Natural killer cell (primary cell): ENCODE results near the gene UGT2B17. TPM values are rescaled to one million over a fixed set of nuclear protein-coding genes. Genes with fewer than 3 reads are reported as not detected.
"Not testable (repeated sequence)": the region's sequence is repeated elsewhere in the genome, so short reads cannot be mapped to it uniquely, and the experiment has no call there.

Source experiments
- ATAC-seq, 3 donors: fragments of 150-1000 bp in 2 of 3; fragments of 200-7000 bp in 1 of 3; cut with Tn5 transposase; 1 replicate in 1 of 3; 2 replicates in 2 of 3; pipeline ENCODE4 v1.10.0; 2021; ENCODE audit warnings: mild to moderate bottlenecking in 2 of 3, moderate library complexity in 2 of 3
- DNase-seq, 2 donors: peaks; one replicate each; pipeline versions ENCODE4 v3.0.0 to v3.0.0-alpha.2; 2013 to 2021; ENCODE audit warnings: mixed read lengths in 1 of 2
- H3K27ac ChIP-seq: one replicate; pipeline ENCODE4 v1.5.1; 2013; ENCODE audit warnings: mild to moderate bottlenecking, low read length
- H3K27me3 ChIP-seq: one replicate; pipeline ENCODE4 v1.6.1; 2013; ENCODE audit warnings: low read length; ENCODE audit not compliant: control insufficient read depth, insufficient read depth
- H3K36me3 ChIP-seq: one replicate; pipeline ENCODE4 v1.6.1; 2013; ENCODE audit warnings: low read length; ENCODE audit not compliant: control insufficient read depth, insufficient read depth
- H3K4me1 ChIP-seq: one replicate; pipeline ENCODE4 v1.6.1; 2013; ENCODE audit warnings: low read length; ENCODE audit not compliant: control insufficient read depth, insufficient read depth
- H3K4me3 ChIP-seq: one replicate; pipeline ENCODE4 v1.5.1; 2013; ENCODE audit warnings: low read length
- H3K9me3 ChIP-seq: one replicate; pipeline ENCODE4 v1.6.1; 2013; ENCODE audit warnings: low read length; ENCODE audit not compliant: control insufficient read depth, insufficient read depth
- H3K27ac Mint-ChIP-seq, 2 donors: one replicate each; pipeline ENCODE4 v1.8.0; 2022; ENCODE audit warnings: mild to moderate bottlenecking in 2 of 2, mixed read lengths in 2 of 2, moderate library complexity in 1 of 2
- H3K27me3 Mint-ChIP-seq, 2 donors: one replicate each; pipeline ENCODE4 v1.8.0; 2022; ENCODE audit warnings: low read depth in 2 of 2, mixed read lengths in 2 of 2
- H3K36me3 Mint-ChIP-seq: one replicate; pipeline ENCODE4 v1.8.0; 2022; ENCODE audit warnings: mixed read lengths
- H3K4me1 Mint-ChIP-seq, 2 donors: one replicate each; pipeline ENCODE4 v1.8.0; 2022; ENCODE audit warnings: mixed read lengths in 2 of 2
- H3K4me3 Mint-ChIP-seq: one replicate; pipeline ENCODE4 v1.8.0; 2022; ENCODE audit warnings: mild to moderate bottlenecking, moderate library complexity, mixed read lengths
- H3K9me3 Mint-ChIP-seq, 2 donors: one replicate each; pipeline ENCODE4 v1.8.0; 2022; ENCODE audit warnings: mixed read lengths in 2 of 2
- WGBS: methylation state at CpG from one replicate; pipeline ENCODE4 v1.1.7; 2013; ENCODE audit warnings: missing lambda C conversion rate; ENCODE audit not compliant: insufficient coverage; 5-methylcytosine and 5-hydroxymethylcytosine counted together
- intact Hi-C: fragments of 100-400 bp; cut with micrococcal nuclease; formaldehyde crosslinking; loops from one replicate; pipeline ENCODE4 v1.14.2; 2022
- total RNA-seq, 4 donors: library from RNA; stranded (reverse); fragments of 120-200 nt in 1 of 4; gene quantifications; one replicate each; pipeline versions ENCODE4 v1.2.3 to v1.2.4, GENCODE V29; 2013 to 2022
- TF ChIP-seq, protein P1 (sequence below): fragments of 200-600 bp; IDR thresholded peaks from one replicate; pipeline ENCODE4 v1.8.0; 2022; ENCODE audit warnings: antibody characterized with exemption

The UGT2B17 gene
- total RNA-seq, result under 1 TPM in 1 of 3 donors, not detected in 2; 0.28 TPM
- total RNA-seq (2013), result 0.43 TPM

DNA sequence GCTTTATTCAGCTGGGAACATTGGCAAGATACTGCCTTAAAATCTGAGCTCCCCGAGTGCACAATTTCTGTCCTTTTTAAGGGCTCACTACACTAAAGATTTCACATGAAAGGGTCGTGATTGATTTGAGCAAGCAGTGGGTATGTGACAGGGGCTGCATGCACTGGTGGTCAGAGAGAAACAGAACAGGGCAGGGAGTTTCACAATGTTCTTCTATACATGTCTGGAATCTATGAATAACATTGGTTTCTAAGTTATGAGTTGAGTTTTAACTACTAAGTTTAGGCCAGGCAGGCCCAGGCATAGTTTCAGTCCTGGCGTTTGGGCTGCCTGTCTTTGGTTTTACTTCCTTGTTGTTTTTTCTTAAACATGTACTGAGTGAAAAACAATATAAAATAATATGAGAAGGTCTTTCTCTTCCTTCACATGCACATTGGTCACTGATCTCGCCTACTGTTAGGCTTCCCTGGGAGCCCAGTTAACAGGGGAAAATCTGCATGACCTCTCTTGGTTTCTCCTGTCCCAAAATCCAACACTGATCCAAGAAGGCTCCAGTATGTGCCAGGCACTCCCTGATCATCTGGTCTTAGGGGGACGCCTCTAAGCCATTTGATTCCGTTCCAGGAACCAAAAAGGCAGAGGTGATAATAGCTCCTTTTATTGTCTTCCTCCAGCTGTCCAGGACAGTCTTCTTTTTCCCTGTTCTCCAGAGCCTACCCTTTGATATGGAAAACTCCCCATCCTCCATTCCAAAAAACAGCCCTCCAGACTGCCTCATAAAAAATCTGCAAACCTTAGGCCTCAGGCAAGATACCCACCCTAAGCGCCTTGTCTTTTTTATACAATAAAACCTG lies at the start of gene UGT2B17:
TSS of gene UGT2B17 (minus strand) at position 51 of the 854 bp plus-strand sequence. CDS start 7,838 bp downstream, outside the sequence.
- no peaks in the 10 kb centered on the region for H3K4me1 ChIP-seq
- no peak for ATAC-seq

DNA sequence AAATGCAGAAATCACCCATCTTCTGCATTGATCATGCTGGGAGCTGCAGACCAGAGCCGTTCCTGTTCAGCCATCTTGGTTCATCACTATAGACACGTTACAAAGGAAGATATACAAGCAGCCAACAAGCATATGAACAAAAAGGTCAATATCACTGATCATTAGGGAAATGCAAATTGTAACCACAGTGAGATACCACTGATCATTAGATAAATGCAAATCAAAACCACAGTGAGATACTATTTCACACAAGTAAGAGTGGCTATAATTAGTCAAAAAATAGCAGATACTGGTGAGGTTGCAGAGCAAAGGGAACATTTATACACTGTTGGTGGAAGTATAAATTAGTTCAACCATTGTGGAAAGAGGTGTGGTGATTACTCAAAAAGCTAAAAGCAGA lies 46.6 kb upstream of the UGT2B17 start:
- H3K4me3 ChIP-seq, H3K36me3 ChIP-seq, H3K27ac Mint-ChIP-seq, H3K27me3 ChIP-seq, H3K36me3 Mint-ChIP-seq, ATAC-seq, H3K4me3 Mint-ChIP-seq, intact Hi-C loops, H3K9me3 ChIP-seq, H3K9me3 Mint-ChIP-seq, H3K4me1 ChIP-seq, H3K27me3 Mint-ChIP-seq, H3K27ac ChIP-seq, DNase-seq, H3K4me1 Mint-ChIP-seq: not testable (repeated sequence)
- 86% methylated on average over 2 of the region's 2 CpGs for WGBS

More for the DNA sequence above, at the start of gene UGT2B17:
- Histone ChIP-seq H3K4me3 (no peak within 1 kb of the TSS), H3K36me3 (no peaks in the 10 kb centered on the region), H3K27me3 (no peaks in the 10 kb centered on the region), H3K9me3 (no peaks in the 10 kb centered on the region), H3K27ac (no peak within 1 kb of the TSS)
- intact Hi-C loops, result no loop called here
- TF ChIP-seq, protein P1, sequence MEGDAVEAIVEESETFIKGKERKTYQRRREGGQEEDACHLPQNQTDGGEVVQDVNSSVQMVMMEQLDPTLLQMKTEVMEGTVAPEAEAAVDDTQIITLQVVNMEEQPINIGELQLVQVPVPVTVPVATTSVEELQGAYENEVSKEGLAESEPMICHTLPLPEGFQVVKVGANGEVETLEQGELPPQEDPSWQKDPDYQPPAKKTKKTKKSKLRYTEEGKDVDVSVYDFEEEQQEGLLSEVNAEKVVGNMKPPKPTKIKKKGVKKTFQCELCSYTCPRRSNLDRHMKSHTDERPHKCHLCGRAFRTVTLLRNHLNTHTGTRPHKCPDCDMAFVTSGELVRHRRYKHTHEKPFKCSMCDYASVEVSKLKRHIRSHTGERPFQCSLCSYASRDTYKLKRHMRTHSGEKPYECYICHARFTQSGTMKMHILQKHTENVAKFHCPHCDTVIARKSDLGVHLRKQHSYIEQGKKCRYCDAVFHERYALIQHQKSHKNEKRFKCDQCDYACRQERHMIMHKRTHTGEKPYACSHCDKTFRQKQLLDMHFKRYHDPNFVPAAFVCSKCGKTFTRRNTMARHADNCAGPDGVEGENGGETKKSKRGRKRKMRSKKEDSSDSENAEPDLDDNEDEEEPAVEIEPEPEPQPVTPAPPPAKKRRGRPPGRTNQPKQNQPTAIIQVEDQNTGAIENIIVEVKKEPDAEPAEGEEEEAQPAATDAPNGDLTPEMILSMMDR, result no peak
- Mint-ChIP-seq H3K27ac (no peak within 1 kb of the TSS), H3K27me3 (no peaks in the 10 kb centered on the region), H3K9me3 (peaks cover 7 to 14% of the 10 kb centered on the region in 2 donors), H3K36me3 (no peaks in the 10 kb centered on the region), H3K4me1 (no peaks in the 10 kb centered on the region), H3K4me3 (no peak within 1 kb of the TSS)
- 60% methylated on average over 6 of the region's 7 CpGs for WGBS
- no peak for DNase-seq

DNA sequence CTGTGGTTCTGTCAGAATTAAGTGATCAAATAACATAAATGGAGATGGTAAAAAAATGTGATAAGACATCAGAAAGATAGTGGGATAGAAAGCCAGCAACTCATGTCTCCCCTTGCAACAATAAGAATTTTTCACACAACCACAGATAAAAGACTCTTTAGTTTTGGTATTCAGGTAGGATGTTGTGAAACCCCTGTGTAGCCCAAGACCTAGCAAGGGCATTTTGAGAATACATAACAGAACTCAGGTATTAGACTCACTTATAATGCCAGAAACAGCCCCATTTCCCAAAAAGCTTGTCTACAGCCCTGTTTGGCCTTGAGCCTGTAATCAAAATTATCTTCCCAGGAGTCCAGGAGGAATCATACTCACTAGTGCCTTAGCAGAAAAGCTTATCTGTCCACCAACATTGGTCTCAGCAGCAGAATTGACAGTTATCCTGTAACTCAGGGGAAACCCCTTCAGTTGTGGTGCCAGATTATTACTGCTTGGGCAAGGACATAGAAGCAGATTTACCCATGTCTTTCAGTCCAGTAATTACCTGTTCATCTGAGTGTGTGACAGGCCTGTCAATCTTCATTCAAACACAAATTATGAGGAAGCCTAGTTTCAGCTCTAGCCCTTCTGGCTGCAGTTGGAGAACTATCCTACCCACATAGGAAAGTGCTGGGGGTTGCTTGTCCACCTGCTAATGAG lies 41.0 kb upstream of the UGT2B17 start:
- H3K9me3 ChIP-seq, result no peaks in the 10 kb centered on the region
- no peaks in the 10 kb centered on the region for H3K27me3 Mint-ChIP-seq
- no peak overlapping the region for H3K4me3 ChIP-seq
- no peaks in the 10 kb centered on the region for H3K36me3 Mint-ChIP-seq
- H3K9me3 Mint-ChIP-seq, result peaks cover 5 to 7% of the 10 kb centered on the region in 2 donors
- H3K27me3 ChIP-seq, result no peaks in the 10 kb centered on the region
- DNase-seq (no peak), ATAC-seq (no peak)
- H3K27ac Mint-ChIP-seq, result no peak overlapping the region
- no peaks in the 10 kb centered on the region for H3K4me1 Mint-ChIP-seq
- no peaks in the 10 kb centered on the region for H3K36me3 ChIP-seq
- no peak overlapping the region for H3K4me3 Mint-ChIP-seq
- no peak overlapping the region for H3K27ac ChIP-seq
- intact Hi-C loops, result no loop called here
- H3K4me1 ChIP-seq, result no peaks in the 10 kb centered on the region
- TF ChIP-seq, protein P1, result no peak

DNA sequence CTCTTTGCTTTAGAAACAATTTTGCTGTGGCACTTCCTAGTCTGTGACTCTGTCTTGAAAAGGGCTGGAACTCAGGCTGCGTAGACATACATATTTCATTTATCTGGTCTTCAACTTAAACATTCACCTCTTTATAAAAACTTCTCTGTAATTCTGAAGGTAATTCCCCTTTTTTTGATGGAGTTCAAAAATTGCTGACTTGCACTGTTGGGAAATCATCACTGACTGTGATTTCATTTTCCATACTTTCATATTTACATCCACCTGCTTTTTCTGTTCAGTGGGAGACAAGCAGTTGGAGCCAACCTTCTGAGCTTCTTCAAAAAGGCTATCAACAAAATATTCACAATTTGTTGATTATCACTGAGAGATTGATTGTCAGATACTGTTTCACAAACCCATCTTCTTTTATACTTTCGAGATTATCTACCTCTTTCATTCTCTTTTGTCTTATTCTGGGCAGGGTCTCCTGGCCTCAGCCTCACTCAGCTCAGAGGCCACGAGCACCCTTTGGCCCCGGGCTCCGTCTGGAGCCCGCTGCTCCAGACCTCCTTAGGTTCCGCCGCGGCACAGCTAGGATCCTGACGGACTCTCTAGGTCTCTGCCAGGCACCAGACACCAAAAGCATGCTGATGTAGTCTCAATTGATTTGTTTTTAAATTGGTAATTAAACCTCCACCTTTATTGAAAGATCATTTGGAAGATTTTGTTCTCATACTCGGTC lies 39.7 kb upstream of the UGT2B17 start:
- no peaks in the 10 kb centered on the region for H3K4me1 ChIP-seq
- H3K9me3 Mint-ChIP-seq, result peaks cover 2 to 4% of the 10 kb centered on the region in 2 donors
- no peak overlapping the region for H3K4me3 ChIP-seq
- ATAC-seq (no peak), DNase-seq (no peak)
- no peaks in the 10 kb centered on the region for H3K27me3 ChIP-seq
- no peak overlapping the region for H3K27ac ChIP-seq
- 85% methylated on average over 10 of the region's 11 CpGs for WGBS
- H3K27me3 Mint-ChIP-seq, result no peaks in the 10 kb centered on the region
- no peaks in the 10 kb centered on the region for H3K36me3 ChIP-seq
- H3K4me3 Mint-ChIP-seq, result no peak overlapping the region
- no peaks in the 10 kb centered on the region for H3K36me3 Mint-ChIP-seq
- H3K27ac Mint-ChIP-seq, result no peak overlapping the region
- no peaks in the 10 kb centered on the region for H3K9me3 ChIP-seq
- no peaks in the 10 kb centered on the region for H3K4me1 Mint-ChIP-seq
- intact Hi-C loops, result no loop called here
- TF ChIP-seq, protein P1, result no peak
